GM19455 (cell line): ENCODE measurements around the gene NPAS3.
"Not testable (repeated sequence)": the region's sequence is repeated elsewhere in the genome, so short reads cannot be mapped to it uniquely, and the experiment has no call there.

Source experiments
- ATAC-seq: cut with Tn5 transposase; IDR thresholded peaks from one replicate; pipeline ENCODE4 v1.9.1; 2021; ENCODE audit not compliant: unreplicated experiment

NPAS3 gene

GRCh38 chr14:33065634-33066033 lies 127.0 kb downstream of the NPAS3 start:
- ATAC-seq, result no peak

- ATAC-seq, result no peak
Measured at GRCh38 chr14:33068040-33068439, 129.4 kb downstream of the NPAS3 start.

GRCh38 chr14:33068626-33069025 lies 129.9 kb downstream of the NPAS3 start:
- no peak for ATAC-seq

GRCh38 chr14:33070475-33070874 lies 131.8 kb downstream of the NPAS3 start:
- ATAC-seq, result no peak

- no peak for ATAC-seq
Measured at GRCh38 chr14:33073023-33073422, 134.3 kb downstream of the NPAS3 start.

GRCh38 chr14:33081259-33081658 lies 142.6 kb downstream of the NPAS3 start:
- no peak for ATAC-seq

GRCh38 chr14:33085799-33086198 lies 147.1 kb downstream of the NPAS3 start:
- ATAC-seq, result no peak

- ATAC-seq, result not testable (repeated sequence)
Measured at GRCh38 chr14:33088274-33088673, 149.6 kb downstream of the NPAS3 start.

- no peak for ATAC-seq
Measured at GRCh38 chr14:33098016-33098415, 159.3 kb downstream of the NPAS3 start.

GRCh38 chr14:33103489-33103888 lies 164.8 kb downstream of the NPAS3 start:
- no peak for ATAC-seq

- ATAC-seq, result no peak
Measured at GRCh38 chr14:33103966-33104365, 165.3 kb downstream of the NPAS3 start.

- no peak for ATAC-seq
Measured at GRCh38 chr14:33110737-33111443, 172.2 kb downstream of the NPAS3 start.

- ATAC-seq, result no peak
Measured at GRCh38 chr14:33114331-33114730, 175.7 kb downstream of the NPAS3 start.

- no peak for ATAC-seq
Measured at GRCh38 chr14:33118668-33119067, 180.0 kb downstream of the NPAS3 start.

GRCh38 chr14:33120341-33120740 lies 181.7 kb downstream of the NPAS3 start:
- ATAC-seq, result no peak

GRCh38 chr14:33120966-33121365 lies 182.3 kb downstream of the NPAS3 start:
- no peak for ATAC-seq

GRCh38 chr14:33123281-33123680 lies 184.6 kb downstream of the NPAS3 start:
- ATAC-seq, result no peak

GRCh38 chr14:33126433-33126832 lies 187.8 kb downstream of the NPAS3 start:
- ATAC-seq, result no peak

GRCh38 chr14:33127531-33127930 lies 188.9 kb downstream of the NPAS3 start:
- ATAC-seq, result no peak

GRCh38 chr14:33131801-33132200 lies 193.1 kb downstream of the NPAS3 start:
- ATAC-seq, result no peak

- no peak for ATAC-seq
Measured at GRCh38 chr14:33134162-33134561, 195.5 kb downstream of the NPAS3 start.

- no peak for ATAC-seq
Measured at GRCh38 chr14:33134975-33135374, 196.3 kb downstream of the NPAS3 start.
